ENCODE data around the gene DEGS1.
"Not testable (repeated sequence)": the region's sequence is repeated elsewhere in the genome, so short reads cannot be mapped to it uniquely, and the experiment has no call there.

The DEGS1 gene

GRCh38 chr1:224181453-224181810 lies 1.6 kb upstream of the DEGS1 start:
- no peak for DNase-seq

- no peak for DNase-seq
These were observed 779 bp upstream of the DEGS1 start for GRCh38 chr1:224182057-224182865.

- DNase-seq, result peak; percentile 85
These were observed 712 bp downstream of the DEGS1 start for GRCh38 chr1:224183591-224184312.

- no peak for DNase-seq
These were observed 2.2 kb downstream of the DEGS1 start for GRCh38 chr1:224185208-224185607.

- no peak for DNase-seq
These were observed 5.2 kb downstream of the DEGS1 start for GRCh38 chr1:224188286-224188685.

GRCh38 chr1:224189561-224189960 lies 6.5 kb downstream of the DEGS1 start:
- peak; percentile 37 for DNase-seq

- no peak for DNase-seq
These were observed 9.2 kb downstream of the DEGS1 start for GRCh38 chr1:224192082-224192788.

GRCh38 chr1:224193319-224193966 lies 10.4 kb downstream of the DEGS1 start:
- no peak for DNase-seq

- no peak for DNase-seq
These were observed 14.0 kb downstream of the DEGS1 start for GRCh38 chr1:224196813-224197600.

GRCh38 chr1:224198572-224198971 lies 15.5 kb downstream of the DEGS1 start:
- DNase-seq, result no peak

- DNase-seq, result no peak
These were observed 16.6 kb downstream of the DEGS1 start for GRCh38 chr1:224199679-224200078.

GRCh38 chr1:224201383-224201782 lies 18.3 kb downstream of the DEGS1 start:
- no peak for DNase-seq

GRCh38 chr1:224201853-224202252 lies 18.8 kb downstream of the DEGS1 start:
- no peak for DNase-seq

GRCh38 chr1:224203243-224204016 lies 20.4 kb downstream of the DEGS1 start:
- DNase-seq, result peak; percentile 56

GRCh38 chr1:224205438-224205840 lies 22.4 kb downstream of the DEGS1 start:
- peak; percentile 82 for DNase-seq

- not testable (repeated sequence) for DNase-seq
These were observed 23.0 kb downstream of the DEGS1 start for GRCh38 chr1:224205931-224206538.

GRCh38 chr1:224211206-224211962 lies 28.3 kb downstream of the DEGS1 start:
- DNase-seq, result peak; percentile 68

- no peak for DNase-seq
These were observed 29.6 kb downstream of the DEGS1 start for GRCh38 chr1:224212618-224213061.

GRCh38 chr1:224213438-224214119 lies 30.5 kb downstream of the DEGS1 start:
- no peak for DNase-seq
